ENCODE results near the gene RPL18A. TPM values are rescaled to one million over a fixed set of nuclear protein-coding genes. Genes with fewer than 3 reads are reported as not detected.

Gene RPL18A
- polyA plus RNA-seq, 1 experiment, result 2,264 TPM

- DNase-seq (ENCODE audit: low read depth), result no peak
- POLR2A ChIA-PET, result no interaction called here
- H3K36me3 ChIP-seq (ENCODE audit: control insufficient read depth, insufficient read depth, low read length), result peaks cover 19% of the 10 kb centered on the region
- H3K4me3 ChIP-seq (ENCODE audit: low read depth, low read length), result no peak overlapping the region
- CTCF ChIA-PET, result interaction anchor here (1.8 to 6.9 kb wide), 3 partner anchors 11 to 71 kb away, joined by 7 to 111 read pairs (median 12); partner anchors contain the start of gene CCDC124
- no peak for TF ChIP-seq CTCF (IDR thresholded peaks at IDR 0.05; ENCODE audit: insufficient read depth, low read depth, low read length)
- H3K27me3 ChIP-seq (ENCODE audit: control insufficient read depth, insufficient read depth, low read length), result peaks cover 18% of the 10 kb centered on the region
These were observed 7.3 kb downstream of the RPL18A start for GRCh38 chr19:17866964-17867486.

GRCh38 chr19:17868669-17869068 is 9.0 kb downstream of the RPL18A start:
- no peak for DNase-seq (ENCODE audit: low read depth)
- Histone ChIP-seq H3K36me3 (ENCODE audit: control insufficient read depth, insufficient read depth, low read length) (peaks cover 6% of the 10 kb centered on the region), H3K27me3 (ENCODE audit: control insufficient read depth, insufficient read depth, low read length) (peaks cover 26% of the 10 kb centered on the region), H3K4me3 (ENCODE audit: low read depth, low read length) (no peak overlapping the region)
- POLR2A ChIA-PET, result no interaction called here
- CTCF ChIA-PET, result interaction anchor here (1.5 to 6.9 kb wide), 2 partner anchors 63 to 128 kb away, joined by 9 to 111 read pairs; partner anchors contain the start of gene CCDC124
- no peak for TF ChIP-seq CTCF (IDR thresholded peaks at IDR 0.05; ENCODE audit: insufficient read depth, low read depth, low read length)

- H3K27me3 ChIP-seq (ENCODE audit: control insufficient read depth, insufficient read depth, low read length), result peaks cover 28% of the 10 kb centered on the region
- no peak overlapping the region for H3K4me3 ChIP-seq (ENCODE audit: low read depth, low read length)
- ChIA-PET POLR2A (no interaction called here), CTCF (interaction anchor here (0.9 to 6.9 kb wide), 4 partner anchors 63 to 128 kb away, joined by 3 to 111 read pairs (median 13); partner anchors contain the start of gene CCDC124)
- no peak for DNase-seq (ENCODE audit: low read depth)
- TF ChIP-seq CTCF (IDR thresholded peaks at IDR 0.05; ENCODE audit: insufficient read depth, low read depth, low read length), result no peak
- H3K36me3 ChIP-seq (ENCODE audit: control insufficient read depth, insufficient read depth, low read length), result peaks cover 1% of the 10 kb centered on the region; the same call in 1 of the 2 replicates
These were observed 9.5 kb downstream of the RPL18A start for GRCh38 chr19:17869114-17869608.

GRCh38 chr19:17871032-17871877 is 11.5 kb downstream of the RPL18A start:
- Histone ChIP-seq H3K4me3 (ENCODE audit: low read depth, low read length) (no peak overlapping the region), H3K27me3 (ENCODE audit: control insufficient read depth, insufficient read depth, low read length) (peaks cover 28% of the 10 kb centered on the region), H3K36me3 (ENCODE audit: control insufficient read depth, insufficient read depth, low read length) (no peaks in the 10 kb centered on the region)
- DNase-seq (ENCODE audit: low read depth), result no peak
- CTCF ChIA-PET, result interaction anchor here (0.6 to 6.9 kb wide), 12 partner anchors 12 to 126 kb away, joined by 3 to 111 read pairs (median 4); partner anchors contain the start of gene CCDC124
- POLR2A ChIA-PET, result no interaction called here
- TF ChIP-seq CTCF (IDR thresholded peaks at IDR 0.05; ENCODE audit: insufficient read depth, low read depth, low read length), result no peak

GRCh38 chr19:17871878-17872250 is 12.2 kb downstream of the RPL18A start, which contains the start of gene SLC5A5:
Gene SLC5A5 (plus strand): TSS chr19:17871945. CDS start chr19:17872320, 375 bp downstream.
- CTCF ChIA-PET, result interaction anchor here (1.1 to 6.9 kb wide), 4 partner anchors 13 to 66 kb away, joined by 3 to 111 read pairs (median 12); partner anchors contain the start of gene CCDC124
- no peak for DNase-seq (ENCODE audit: low read depth)
- H3K27me3 ChIP-seq (ENCODE audit: control insufficient read depth, insufficient read depth, low read length), result peaks cover 28% of the 10 kb centered on the region
- POLR2A ChIA-PET, result no interaction called here
- TF ChIP-seq CTCF (IDR thresholded peaks at IDR 0.05; ENCODE audit: insufficient read depth, low read depth, low read length), result no peak
- H3K4me3 ChIP-seq (ENCODE audit: low read depth, low read length), result no peak within 1 kb of the TSS
- H3K36me3 ChIP-seq (ENCODE audit: control insufficient read depth, insufficient read depth, low read length), result no peaks in the 10 kb centered on the region
